Measurements from ENCODE around the gene NIPBL.

- TF ChIP-seq CTCF (IDR thresholded peaks at IDR 0.05): no peak
- no peak for TF ChIP-seq POLR2A (IDR thresholded peaks at IDR 0.05)
Measured at GRCh38 chr5:37109338-37109737, 232.8 kb downstream of the NIPBL start.
